GM12875 (cell line): ENCODE data around the gene SAC3D1.

Experiments used
- H3K4me3 ChIP-seq: one replicate; pipeline ENCODE4 v1.5.1; 2011; ENCODE audit warnings: low read depth, low read length, control low read depth
- TF ChIP-seq, protein P1 (sequence below): IDR thresholded peaks from 2 replicates; pipeline ENCODE4 v1.5.1; 2011; ENCODE audit warnings: low read depth, mild to moderate bottlenecking, control low read depth, inconsistent platforms, low read length, moderate library complexity, borderline replicate concordance; ENCODE audit not compliant: insufficient read depth

SAC3D1 gene

DNA sequence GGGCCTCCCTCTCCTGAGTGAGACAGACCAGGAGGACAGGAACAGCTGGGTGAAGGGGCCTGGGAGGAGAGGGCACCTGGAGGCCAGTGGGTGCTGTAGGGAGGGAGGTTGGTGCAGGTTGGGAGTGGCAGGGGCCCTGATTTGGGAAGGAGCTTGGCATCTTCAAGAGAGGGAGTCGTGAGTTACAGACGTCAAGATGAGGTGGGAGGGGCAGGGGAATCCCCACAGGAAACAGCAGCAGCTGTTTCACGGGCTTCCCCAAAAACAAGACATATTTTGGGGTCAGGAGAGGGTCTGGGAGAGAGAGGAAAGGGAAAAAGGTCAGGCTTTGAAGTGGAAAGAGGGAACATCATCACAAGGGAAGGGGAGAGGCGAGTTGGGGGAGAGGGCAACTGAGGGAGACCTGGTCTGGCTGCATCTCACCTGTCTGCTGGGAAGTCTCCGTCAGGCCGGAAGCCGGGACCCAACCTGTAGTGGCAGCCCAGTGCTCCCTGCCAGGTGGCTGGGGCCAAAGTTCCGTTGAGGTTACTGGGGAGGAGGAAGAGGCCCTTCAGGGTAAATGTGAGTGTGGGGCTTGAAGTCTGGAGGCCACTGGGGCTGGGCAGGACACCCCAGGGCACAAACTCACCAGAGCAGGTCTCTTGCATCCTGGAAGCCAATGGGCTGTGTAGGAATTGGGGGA is 13.0 kb downstream of the SAC3D1 start:
- TF ChIP-seq, protein P1, sequence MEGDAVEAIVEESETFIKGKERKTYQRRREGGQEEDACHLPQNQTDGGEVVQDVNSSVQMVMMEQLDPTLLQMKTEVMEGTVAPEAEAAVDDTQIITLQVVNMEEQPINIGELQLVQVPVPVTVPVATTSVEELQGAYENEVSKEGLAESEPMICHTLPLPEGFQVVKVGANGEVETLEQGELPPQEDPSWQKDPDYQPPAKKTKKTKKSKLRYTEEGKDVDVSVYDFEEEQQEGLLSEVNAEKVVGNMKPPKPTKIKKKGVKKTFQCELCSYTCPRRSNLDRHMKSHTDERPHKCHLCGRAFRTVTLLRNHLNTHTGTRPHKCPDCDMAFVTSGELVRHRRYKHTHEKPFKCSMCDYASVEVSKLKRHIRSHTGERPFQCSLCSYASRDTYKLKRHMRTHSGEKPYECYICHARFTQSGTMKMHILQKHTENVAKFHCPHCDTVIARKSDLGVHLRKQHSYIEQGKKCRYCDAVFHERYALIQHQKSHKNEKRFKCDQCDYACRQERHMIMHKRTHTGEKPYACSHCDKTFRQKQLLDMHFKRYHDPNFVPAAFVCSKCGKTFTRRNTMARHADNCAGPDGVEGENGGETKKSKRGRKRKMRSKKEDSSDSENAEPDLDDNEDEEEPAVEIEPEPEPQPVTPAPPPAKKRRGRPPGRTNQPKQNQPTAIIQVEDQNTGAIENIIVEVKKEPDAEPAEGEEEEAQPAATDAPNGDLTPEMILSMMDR: no peak
- no peak overlapping the region for H3K4me3 ChIP-seq

DNA sequence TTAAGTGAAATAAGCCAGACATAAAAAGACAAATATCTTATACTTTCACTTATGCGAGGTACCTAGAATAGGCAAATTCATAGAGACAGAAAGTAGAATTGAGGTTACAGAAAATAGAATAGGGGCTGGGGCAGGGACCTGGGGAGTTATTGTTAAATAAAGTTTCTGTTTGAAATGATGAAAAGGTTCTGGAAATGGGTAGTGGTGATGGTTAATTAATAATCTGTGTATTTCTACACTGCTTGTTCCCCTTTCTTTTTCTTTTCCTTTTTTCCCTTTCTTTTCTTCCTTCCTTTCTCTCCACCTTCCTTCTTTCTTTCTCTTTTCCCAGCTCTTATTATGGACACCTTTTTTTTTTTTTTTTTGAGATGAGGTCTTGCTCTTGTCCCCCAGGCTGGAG is 14.5 kb downstream of the SAC3D1 start:
- no peak overlapping the region for H3K4me3 ChIP-seq
- TF ChIP-seq, protein P1: no peak

DNA sequence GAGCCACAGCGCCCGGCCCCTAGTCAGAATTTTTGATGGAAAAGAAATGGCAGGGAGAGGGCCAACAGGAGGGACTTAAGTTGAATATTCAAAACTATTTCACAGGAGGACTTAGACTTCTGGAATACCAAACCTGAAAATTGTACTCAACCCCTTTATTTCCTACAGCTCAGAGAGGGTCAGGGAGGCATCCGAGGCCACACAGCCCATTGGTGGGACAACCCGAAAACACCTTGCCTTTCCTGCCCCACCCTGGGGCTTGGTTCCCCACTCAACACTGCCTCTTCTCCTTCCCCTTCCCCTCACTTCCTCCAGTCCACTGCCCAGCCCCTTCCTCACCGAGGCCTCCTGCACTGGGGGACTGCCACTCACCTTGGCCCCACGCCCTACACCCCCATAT is 16.0 kb downstream of the SAC3D1 start:
- no peak overlapping the region for H3K4me3 ChIP-seq
- TF ChIP-seq, protein P1: no peak

- TF ChIP-seq, protein P1: no peak
- H3K4me3 ChIP-seq: no peak overlapping the region
These were observed 16.5 kb downstream of the SAC3D1 start for GRCh38 chr11:65057526-65057925.

DNA sequence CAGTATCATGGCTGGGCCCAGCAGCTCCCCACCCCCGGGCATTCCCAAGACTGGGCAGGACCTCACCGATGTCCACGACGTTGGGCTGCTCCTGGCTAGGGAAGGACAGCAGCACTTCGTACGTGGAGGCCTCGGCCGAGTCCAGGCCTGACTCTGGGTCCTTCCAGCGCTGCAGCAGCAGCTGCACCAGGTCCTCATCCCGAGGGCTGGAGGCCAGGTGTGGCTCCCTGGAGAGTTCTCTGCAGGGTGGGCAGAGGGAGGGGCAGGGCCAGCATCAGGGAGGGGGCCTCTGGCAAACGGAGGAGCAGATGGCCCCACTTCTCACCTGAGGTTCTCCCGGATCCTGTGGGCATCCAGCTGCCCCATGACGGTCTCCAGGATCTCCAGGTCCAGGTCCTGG is 17.0 kb downstream of the SAC3D1 start:
- no peak overlapping the region for H3K4me3 ChIP-seq
- TF ChIP-seq, protein P1: no peak

- H3K4me3 ChIP-seq: no peak within 1 kb of the TSS
- TF ChIP-seq, protein P1: no peak
These were observed 17.5 kb downstream of the SAC3D1 start, which contains the start of gene NAALADL1 for GRCh38 chr11:65058419-65059054. Gene NAALADL1, minus strand, starts transcription at chr11:65058553. Its CDS starts 32 bp downstream, at chr11:65058521.

GRCh38 chr11:65059523-65059922 is 18.5 kb downstream of the SAC3D1 start:
- no peak overlapping the region for H3K4me3 ChIP-seq
- TF ChIP-seq, protein P1: no peak
